GM12875 (cell line): ENCODE measurements around the gene COG5.

ENCODE experiments used
- H3K4me3 ChIP-seq: one replicate; pipeline ENCODE4 v1.5.1; 2011; ENCODE audit warnings: low read depth, low read length, control low read depth
- CTCF ChIP-seq: IDR thresholded peaks from 2 replicates; pipeline ENCODE4 v1.5.1; 2011; ENCODE audit warnings: low read depth, mild to moderate bottlenecking, control low read depth, inconsistent platforms, low read length, moderate library complexity, borderline replicate concordance; ENCODE audit not compliant: insufficient read depth

The COG5 gene

GRCh38 chr7:107353701-107354100, 210.0 kb downstream of the COG5 start:
- H3K4me3 ChIP-seq: no peak overlapping the region
- TF ChIP-seq CTCF: no peak

DNA sequence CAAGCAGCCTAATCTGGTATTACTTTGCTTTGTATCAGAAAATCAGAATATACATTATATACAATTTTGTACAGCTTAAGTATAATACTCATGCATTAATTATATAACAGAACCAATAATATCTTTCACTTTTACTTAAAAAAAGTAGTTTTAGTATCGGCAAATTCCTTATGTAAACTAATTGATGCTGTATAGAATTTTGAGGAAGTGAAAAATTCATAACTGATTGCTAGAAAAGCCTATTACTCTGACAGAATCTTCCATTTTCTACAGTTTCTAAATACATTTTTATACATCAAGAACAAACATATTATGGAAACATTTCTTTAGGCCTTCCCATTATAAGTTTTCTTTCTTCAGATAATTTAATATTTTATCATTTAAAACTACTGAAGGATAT, 217.8 kb downstream of the COG5 start:
- H3K4me3 ChIP-seq: no peak overlapping the region
- no peak for TF ChIP-seq CTCF

DNA sequence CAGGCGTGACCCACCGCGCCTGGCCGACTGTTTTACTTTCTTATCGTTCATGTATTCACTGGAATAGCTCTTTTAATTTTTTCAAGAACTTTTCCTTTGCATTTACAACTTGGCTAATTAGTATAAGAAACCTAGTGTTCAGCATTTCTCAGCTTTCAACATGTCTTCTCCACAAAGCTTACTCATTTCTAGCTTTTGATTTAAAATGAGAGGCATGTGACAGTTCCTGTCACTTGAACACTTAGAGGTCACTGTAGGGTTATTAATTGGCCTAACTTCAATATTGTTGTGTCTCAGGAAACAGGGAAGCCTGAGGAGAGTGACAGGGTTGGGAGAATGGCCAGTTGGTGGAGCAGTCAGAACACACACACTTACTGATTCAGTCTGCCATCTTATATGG, 218.9 kb downstream of the COG5 start:
- H3K4me3 ChIP-seq: no peak overlapping the region
- no peak for TF ChIP-seq CTCF

- H3K4me3 ChIP-seq: no peak overlapping the region
- no peak for TF ChIP-seq CTCF
Observed at GRCh38 chr7:107344286-107344685, 219.4 kb downstream of the COG5 start.

DNA sequence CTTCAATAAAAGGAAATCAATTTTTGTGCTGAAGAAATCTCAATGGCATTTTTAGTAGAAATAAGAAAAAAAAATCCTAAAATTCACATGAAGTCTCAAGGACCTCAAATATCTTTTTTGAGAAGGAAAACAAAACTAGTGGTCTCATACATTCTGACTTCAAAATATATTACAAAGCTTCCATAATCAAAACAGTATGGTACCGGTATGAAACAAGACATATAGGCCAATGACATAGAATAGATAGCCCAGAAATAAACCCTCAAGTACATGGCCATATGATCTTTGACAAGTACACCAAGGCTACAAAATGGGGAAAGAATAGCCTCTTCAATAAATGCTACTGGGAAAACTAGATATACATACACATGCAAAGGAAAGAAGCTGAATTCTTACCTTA, 225.6 kb downstream of the COG5 start:
- H3K4me3 ChIP-seq: no peak overlapping the region
- TF ChIP-seq CTCF: no peak

GRCh38 chr7:107332488-107333269, 231.0 kb downstream of the COG5 start:
- TF ChIP-seq CTCF: no peak
- no peak overlapping the region for H3K4me3 ChIP-seq

DNA sequence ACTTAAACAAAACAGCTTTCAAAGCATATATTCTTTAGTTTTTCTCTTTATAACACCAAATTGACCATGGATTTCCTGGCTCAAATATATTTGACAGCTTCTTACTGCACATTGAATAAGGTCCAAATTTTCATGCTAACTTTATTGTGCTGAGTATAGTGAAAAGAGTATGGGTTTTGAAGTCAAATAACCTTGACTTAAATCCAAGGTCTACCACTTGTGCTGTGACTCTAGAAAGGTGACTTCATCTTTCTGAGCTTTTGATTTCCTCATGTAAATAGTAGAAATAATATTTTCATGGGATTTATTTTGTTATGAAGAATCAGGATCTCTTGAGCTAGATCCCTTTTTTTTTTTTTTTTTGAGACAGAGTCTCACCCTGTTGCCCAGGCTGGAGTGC, 233.2 kb downstream of the COG5 start:
- no peak for TF ChIP-seq CTCF
- no peak overlapping the region for H3K4me3 ChIP-seq
